Forelimb muscle (tissue), 1 donor: ENCODE data around the gene WDR53. TPM values are rescaled to one million over a fixed set of nuclear protein-coding genes. Genes with fewer than 3 reads are reported as not detected.
"Not testable (repeated sequence)": the region's sequence is repeated elsewhere in the genome, so short reads cannot be mapped to it uniquely, and the experiment has no call there.

Experiments
- DNase-seq: peaks from one replicate; pipeline ENCODE4 v3.0.0-alpha.2; 2013; ENCODE audit warnings: low read depth
- polyA plus RNA-seq: library from polyadenylated mRNA; unstranded; fragments of 120-200 nt; gene quantifications from one replicate; pipeline ENCODE4 v1.2.1, GENCODE V29; 2013; ENCODE audit not compliant: insufficient read length

WDR53 gene
- 10.4 TPM for polyA plus RNA-seq

GRCh38 chr3:196568246-196569002 lies at the start of gene WDR53, which contains the start of gene FBXO45:
Gene WDR53, minus strand, starts transcription at chr3:196568554. Its CDS starts 7,079 bp downstream, at chr3:196561475.
Gene FBXO45, plus strand, starts transcription at chr3:196568660. Its CDS starts 325 bp downstream, at chr3:196568985.
- peak; percentile 91 for DNase-seq

GRCh38 chr3:196617256-196617655 lies 48.9 kb upstream of the WDR53 start:
- no peak for DNase-seq

- not testable (repeated sequence) for DNase-seq
These were observed 46.9 kb upstream of the WDR53 start for GRCh38 chr3:196615234-196615633.

GRCh38 chr3:196611761-196612483 lies 43.6 kb upstream of the WDR53 start:
- no peak for DNase-seq

- DNase-seq, result no peak
These were observed 41.6 kb upstream of the WDR53 start for GRCh38 chr3:196609805-196610515.

- DNase-seq, result no peak
These were observed 41.0 kb upstream of the WDR53 start for GRCh38 chr3:196609343-196609775.

GRCh38 chr3:196608693-196609092 lies 40.3 kb upstream of the WDR53 start:
- no peak for DNase-seq

GRCh38 chr3:196604548-196604947 lies 36.2 kb upstream of the WDR53 start:
- no peak for DNase-seq

- DNase-seq, result no peak
These were observed 35.3 kb upstream of the WDR53 start for GRCh38 chr3:196603683-196604082.

- DNase-seq, result no peak
These were observed 34.3 kb upstream of the WDR53 start for GRCh38 chr3:196602673-196603072.

GRCh38 chr3:196600359-196600758 lies 32.0 kb upstream of the WDR53 start:
- no peak for DNase-seq

GRCh38 chr3:196599734-196600128 lies 31.4 kb upstream of the WDR53 start:
- no peak for DNase-seq

- not testable (repeated sequence) for DNase-seq
These were observed 29.8 kb upstream of the WDR53 start for GRCh38 chr3:196597971-196598733.

GRCh38 chr3:196596355-196596754 lies 28.0 kb upstream of the WDR53 start:
- no peak for DNase-seq

- no peak for DNase-seq
These were observed 21.9 kb upstream of the WDR53 start for GRCh38 chr3:196590279-196590678.

- DNase-seq, result no peak
These were observed 16.8 kb upstream of the WDR53 start for GRCh38 chr3:196585044-196585757.

- no peak for DNase-seq
These were observed 4.0 kb upstream of the WDR53 start for GRCh38 chr3:196572389-196572788.

- not testable (repeated sequence) for DNase-seq
These were observed 2.0 kb upstream of the WDR53 start for GRCh38 chr3:196570332-196570731.

- DNase-seq, result no peak
These were observed 706 bp upstream of the WDR53 start for GRCh38 chr3:196569003-196569516.

- DNase-seq, result no peak
These were observed 4.6 kb downstream of the WDR53 start for GRCh38 chr3:196563721-196564225.
